ENCODE results near the gene COBL. TPM values are rescaled to one million over a fixed set of nuclear protein-coding genes. Genes with fewer than 3 reads are reported as not detected.

COBL gene
- total RNA-seq, 1 donor from 2014 or later, result not detected

DNA sequence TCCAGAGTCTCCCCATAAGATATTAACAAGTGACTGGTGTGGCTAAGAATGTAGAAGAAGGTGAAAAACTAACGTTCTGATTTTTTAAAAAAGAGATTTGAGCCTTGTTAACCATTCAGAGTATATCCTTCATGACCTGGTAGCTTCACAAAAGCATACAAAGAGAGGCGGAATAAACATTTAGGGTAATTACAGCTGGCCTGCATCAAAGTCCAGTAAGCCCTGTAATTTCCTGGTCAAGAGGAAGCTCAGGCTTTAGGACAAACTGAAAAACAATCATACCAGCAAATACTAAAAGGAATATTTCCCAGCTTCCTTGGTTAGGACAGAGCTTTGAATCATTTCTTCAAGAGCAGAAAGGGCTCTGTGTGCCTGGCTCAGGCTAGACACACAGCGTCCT lies 165.2 kb downstream of the COBL start:
- no peak overlapping the region for H3K4me3 Mint-ChIP-seq (ENCODE audit: unreplicated experiment)
- DNase-seq (ENCODE audit: extremely low spot score, unreplicated experiment), result no peak
- H3K27ac Mint-ChIP-seq (ENCODE audit: unreplicated experiment), result no peak overlapping the region
- no peaks in the 10 kb centered on the region for H3K4me1 Mint-ChIP-seq (ENCODE audit: unreplicated experiment)
- H3K27me3 Mint-ChIP-seq (ENCODE audit: unreplicated experiment), result peaks cover 67% of the 10 kb centered on the region
- H3K9me3 Mint-ChIP-seq (ENCODE audit: unreplicated experiment), result peaks cover 6% of the 10 kb centered on the region
- TF ChIP-seq, protein P1, sequence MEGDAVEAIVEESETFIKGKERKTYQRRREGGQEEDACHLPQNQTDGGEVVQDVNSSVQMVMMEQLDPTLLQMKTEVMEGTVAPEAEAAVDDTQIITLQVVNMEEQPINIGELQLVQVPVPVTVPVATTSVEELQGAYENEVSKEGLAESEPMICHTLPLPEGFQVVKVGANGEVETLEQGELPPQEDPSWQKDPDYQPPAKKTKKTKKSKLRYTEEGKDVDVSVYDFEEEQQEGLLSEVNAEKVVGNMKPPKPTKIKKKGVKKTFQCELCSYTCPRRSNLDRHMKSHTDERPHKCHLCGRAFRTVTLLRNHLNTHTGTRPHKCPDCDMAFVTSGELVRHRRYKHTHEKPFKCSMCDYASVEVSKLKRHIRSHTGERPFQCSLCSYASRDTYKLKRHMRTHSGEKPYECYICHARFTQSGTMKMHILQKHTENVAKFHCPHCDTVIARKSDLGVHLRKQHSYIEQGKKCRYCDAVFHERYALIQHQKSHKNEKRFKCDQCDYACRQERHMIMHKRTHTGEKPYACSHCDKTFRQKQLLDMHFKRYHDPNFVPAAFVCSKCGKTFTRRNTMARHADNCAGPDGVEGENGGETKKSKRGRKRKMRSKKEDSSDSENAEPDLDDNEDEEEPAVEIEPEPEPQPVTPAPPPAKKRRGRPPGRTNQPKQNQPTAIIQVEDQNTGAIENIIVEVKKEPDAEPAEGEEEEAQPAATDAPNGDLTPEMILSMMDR (IDR thresholded peaks at IDR 0.05), result no peak
- no peaks in the 10 kb centered on the region for H3K36me3 Mint-ChIP-seq (ENCODE audit: unreplicated experiment)

DNA sequence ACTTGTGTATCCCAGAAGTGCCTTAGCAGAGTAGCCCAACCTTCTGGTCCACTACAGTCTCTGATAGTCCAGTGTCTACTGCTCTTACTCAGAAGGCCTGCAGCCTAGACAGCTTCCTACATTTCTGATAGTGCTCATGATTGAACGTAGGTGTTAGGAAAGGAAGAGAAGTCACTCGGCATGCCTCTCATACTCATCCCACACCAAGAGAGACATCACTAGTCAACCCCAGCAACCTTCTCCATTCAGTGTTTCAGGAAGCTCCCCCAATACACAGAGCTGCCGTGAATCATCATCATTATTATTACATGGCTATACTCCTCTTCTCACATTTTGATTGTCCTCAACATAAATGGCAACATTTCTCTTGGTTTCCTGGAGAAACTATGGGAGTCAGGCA lies 166.4 kb downstream of the COBL start:
- DNase-seq (ENCODE audit: extremely low spot score, unreplicated experiment), result no peak
- TF ChIP-seq, protein P1 (IDR thresholded peaks at IDR 0.05), result no peak
- peaks cover 6% of the 10 kb centered on the region for H3K9me3 Mint-ChIP-seq (ENCODE audit: unreplicated experiment)
- H3K4me1 Mint-ChIP-seq (ENCODE audit: unreplicated experiment), result no peaks in the 10 kb centered on the region
- no peak overlapping the region for H3K4me3 Mint-ChIP-seq (ENCODE audit: unreplicated experiment)
- H3K27ac Mint-ChIP-seq (ENCODE audit: unreplicated experiment), result no peak overlapping the region
- H3K36me3 Mint-ChIP-seq (ENCODE audit: unreplicated experiment), result no peaks in the 10 kb centered on the region
- peaks cover 59% of the 10 kb centered on the region for H3K27me3 Mint-ChIP-seq (ENCODE audit: unreplicated experiment)

DNA sequence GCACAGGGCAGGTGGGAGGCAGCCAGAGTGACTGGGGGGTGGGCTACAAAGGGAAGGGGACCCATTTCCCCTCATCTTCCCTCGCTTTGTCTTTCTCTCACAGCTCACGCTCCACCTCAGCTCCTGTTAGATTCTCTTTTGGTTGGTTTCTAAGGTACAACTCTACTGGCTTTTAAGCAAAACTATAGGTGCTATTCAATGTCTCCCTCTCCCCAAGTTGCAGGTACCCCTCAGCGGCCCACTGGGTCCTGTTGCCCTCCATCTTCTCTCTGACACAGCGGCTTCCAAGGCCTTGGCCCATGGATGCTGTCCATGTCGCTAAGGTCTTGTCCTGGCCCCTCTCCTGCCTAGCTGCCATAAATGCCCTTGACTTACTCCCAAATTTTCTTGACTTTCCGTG lies 168.4 kb downstream of the COBL start:
- TF ChIP-seq, protein P1 (IDR thresholded peaks at IDR 0.05), result no peak
- Mint-ChIP-seq H3K27me3 (ENCODE audit: unreplicated experiment) (peaks cover 51% of the 10 kb centered on the region), H3K27ac (ENCODE audit: unreplicated experiment) (no peak overlapping the region), H3K4me3 (ENCODE audit: unreplicated experiment) (no peak overlapping the region), H3K36me3 (ENCODE audit: unreplicated experiment) (no peaks in the 10 kb centered on the region), H3K9me3 (ENCODE audit: unreplicated experiment) (peaks cover 6% of the 10 kb centered on the region), H3K4me1 (ENCODE audit: unreplicated experiment) (no peaks in the 10 kb centered on the region)
- DNase-seq (ENCODE audit: extremely low spot score, unreplicated experiment), result no peak

DNA sequence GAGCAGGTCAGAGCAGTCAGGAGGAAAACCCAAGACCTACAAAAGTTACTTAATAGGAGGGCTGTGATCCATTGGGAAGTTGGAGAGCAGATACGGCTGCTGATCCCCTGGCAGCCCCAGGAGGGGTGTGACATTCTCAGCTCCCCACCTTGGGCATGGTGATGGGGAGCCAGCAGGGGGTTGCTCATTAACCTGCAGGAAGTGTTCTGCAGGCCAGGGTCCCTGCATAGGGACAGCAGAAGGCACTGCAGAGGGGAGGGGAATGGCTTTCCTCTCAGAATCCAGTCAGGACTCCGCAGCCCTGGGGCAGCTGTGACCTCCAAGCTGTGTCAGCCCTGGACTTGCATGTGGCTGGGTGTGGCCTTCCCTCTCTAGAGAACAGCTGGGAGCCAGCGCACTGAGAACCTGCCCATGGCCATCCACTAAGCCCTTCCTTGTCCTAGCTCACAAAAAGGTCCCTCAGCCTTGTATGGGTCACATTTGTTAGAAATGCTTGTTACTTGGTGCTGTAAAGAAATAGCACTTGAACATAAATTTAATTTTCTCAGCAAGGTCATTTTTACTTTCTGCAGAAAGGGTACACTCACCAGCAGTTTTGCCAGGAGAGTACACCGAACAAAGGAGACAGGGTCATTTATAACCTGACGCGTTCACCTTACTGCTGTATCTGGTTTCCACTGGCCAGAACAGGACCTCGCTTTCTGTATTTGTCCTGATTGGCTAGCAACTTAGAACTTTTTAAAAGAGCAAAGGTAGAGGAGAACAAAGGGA lies 169.6 kb downstream of the COBL start:
- H3K27me3 Mint-ChIP-seq (ENCODE audit: unreplicated experiment), result peaks cover 50% of the 10 kb centered on the region
- no peak overlapping the region for H3K4me3 Mint-ChIP-seq (ENCODE audit: unreplicated experiment)

DNA sequence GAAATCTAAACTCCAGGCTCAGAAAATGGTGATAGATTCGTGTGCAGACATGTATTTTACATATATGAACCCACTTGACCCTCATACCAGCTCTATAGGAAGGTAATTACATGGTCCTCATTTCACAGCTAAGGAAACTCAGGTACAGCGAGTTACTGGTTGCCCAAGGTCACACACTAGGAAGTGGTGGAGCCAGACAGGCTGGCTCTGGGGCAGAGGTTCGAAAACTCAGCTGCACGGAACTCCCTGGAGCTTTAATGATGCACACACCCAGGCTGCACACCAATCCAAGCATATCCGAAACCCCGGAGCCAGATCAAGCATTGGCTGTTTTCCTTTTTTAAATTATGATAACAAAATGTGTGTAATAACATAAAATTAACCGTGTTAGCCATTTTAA lies 172.4 kb downstream of the COBL start:
- Mint-ChIP-seq H3K9me3 (ENCODE audit: unreplicated experiment) (peaks cover 6% of the 10 kb centered on the region), H3K27me3 (ENCODE audit: unreplicated experiment) (peaks cover 35% of the 10 kb centered on the region), H3K4me3 (ENCODE audit: unreplicated experiment) (no peak overlapping the region), H3K4me1 (ENCODE audit: unreplicated experiment) (no peaks in the 10 kb centered on the region), H3K36me3 (ENCODE audit: unreplicated experiment) (no peaks in the 10 kb centered on the region), H3K27ac (ENCODE audit: unreplicated experiment) (no peak overlapping the region)
- TF ChIP-seq, protein P1 (IDR thresholded peaks at IDR 0.05), result no peak
- no peak for DNase-seq (ENCODE audit: extremely low spot score, unreplicated experiment)

More for the DNA sequence above, 169.6 kb downstream of the COBL start:
- H3K9me3 Mint-ChIP-seq (ENCODE audit: unreplicated experiment), result peaks cover 6% of the 10 kb centered on the region
- H3K27ac Mint-ChIP-seq (ENCODE audit: unreplicated experiment), result no peak overlapping the region
- no peaks in the 10 kb centered on the region for H3K4me1 Mint-ChIP-seq (ENCODE audit: unreplicated experiment)
- TF ChIP-seq, protein P1 (IDR thresholded peaks at IDR 0.05), result no peak
- H3K36me3 Mint-ChIP-seq (ENCODE audit: unreplicated experiment), result no peaks in the 10 kb centered on the region
- no peak for DNase-seq (ENCODE audit: extremely low spot score, unreplicated experiment)

Data from osteocyte (in vitro differentiated cells).